Stimulated activated CD8-positive, alpha-beta memory T cell treated with anti-CD3 and anti-CD28 coated beads, Interleukin-15, amount 100 ng/mL, for 48 hours (primary cell): ENCODE results near the gene EPDR1.

Experiments
- DNase-seq, 2 donors: peaks; one replicate each; pipeline ENCODE4 v3.0.0-alpha.2; 2020; ENCODE audit warnings: low read depth in 2 of 2

EPDR1 gene

DNA sequence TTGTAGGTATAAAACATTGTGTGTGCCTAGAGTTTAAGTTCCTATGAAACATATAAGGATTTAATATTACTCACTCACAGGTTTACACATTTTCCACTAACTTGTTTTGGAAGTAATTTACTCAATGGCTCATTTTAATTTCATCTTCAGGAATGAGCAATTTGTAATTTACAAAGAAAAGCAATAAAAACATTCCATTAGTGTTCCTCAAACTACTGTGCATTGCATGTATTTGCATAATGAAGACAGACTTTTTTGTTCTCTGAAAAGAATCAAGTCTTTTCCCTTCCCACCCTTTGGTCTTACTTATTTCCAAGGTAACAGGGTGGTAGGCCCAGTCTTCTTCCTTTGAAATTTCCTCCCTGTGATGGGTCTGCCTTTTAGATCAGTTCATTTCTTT, 61.2 kb downstream of the EPDR1 start:
- DNase-seq: no peak

GRCh38 chr7:37982423-37982822, 62.0 kb downstream of the EPDR1 start:
- DNase-seq: no peak

DNA sequence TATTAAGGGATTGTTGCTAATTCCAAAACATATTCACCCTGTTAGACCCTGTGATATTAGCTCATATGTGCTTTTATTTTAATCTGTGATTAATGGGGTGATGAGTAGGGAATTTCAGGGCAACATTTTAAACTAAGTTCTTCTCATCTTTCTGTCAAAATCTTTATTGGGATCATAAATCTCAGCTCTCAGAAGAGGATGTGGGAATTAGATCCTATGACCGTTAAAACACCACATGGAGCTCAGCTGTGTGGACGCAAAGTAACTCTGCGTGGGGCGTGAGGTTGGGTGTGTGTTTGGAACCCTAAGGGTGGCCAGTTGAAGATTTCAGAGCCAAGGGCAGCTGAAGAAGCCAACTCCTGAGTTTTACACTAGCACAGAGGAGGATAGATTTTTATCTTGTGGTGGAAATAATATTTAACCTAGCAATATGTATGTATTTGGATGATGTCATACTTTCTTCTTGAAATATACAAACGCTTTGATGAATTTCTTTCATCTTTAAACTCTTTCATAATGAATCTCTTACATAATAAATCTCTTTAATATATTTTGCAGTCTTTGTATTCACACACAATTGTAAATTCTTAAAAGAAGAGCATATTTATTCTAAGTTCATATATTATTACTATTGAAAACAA, 64.4 kb downstream of the EPDR1 start:
- DNase-seq: no peak

- no peak for DNase-seq
These were observed 66.5 kb downstream of the EPDR1 start for GRCh38 chr7:37986908-37987330.

DNA sequence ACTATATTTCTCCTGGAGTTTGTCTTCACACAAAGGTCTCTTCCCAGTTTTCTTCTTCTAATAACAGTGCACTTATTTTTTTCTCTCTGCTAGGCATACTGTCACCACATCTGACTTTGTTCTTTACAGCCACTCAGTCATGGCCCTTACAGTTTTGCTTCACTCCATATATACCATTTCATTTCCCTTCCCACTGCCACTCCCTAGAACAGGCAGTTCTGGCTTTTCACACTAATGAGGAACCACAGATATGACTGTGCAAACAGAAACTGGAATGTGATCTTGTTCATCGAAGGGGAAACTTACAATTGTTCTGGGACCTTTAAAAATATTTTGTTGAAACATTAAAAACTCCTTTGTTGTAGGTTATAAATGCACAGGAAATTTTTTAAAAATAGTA, 67.3 kb downstream of the EPDR1 start:
- no peak for DNase-seq

DNA sequence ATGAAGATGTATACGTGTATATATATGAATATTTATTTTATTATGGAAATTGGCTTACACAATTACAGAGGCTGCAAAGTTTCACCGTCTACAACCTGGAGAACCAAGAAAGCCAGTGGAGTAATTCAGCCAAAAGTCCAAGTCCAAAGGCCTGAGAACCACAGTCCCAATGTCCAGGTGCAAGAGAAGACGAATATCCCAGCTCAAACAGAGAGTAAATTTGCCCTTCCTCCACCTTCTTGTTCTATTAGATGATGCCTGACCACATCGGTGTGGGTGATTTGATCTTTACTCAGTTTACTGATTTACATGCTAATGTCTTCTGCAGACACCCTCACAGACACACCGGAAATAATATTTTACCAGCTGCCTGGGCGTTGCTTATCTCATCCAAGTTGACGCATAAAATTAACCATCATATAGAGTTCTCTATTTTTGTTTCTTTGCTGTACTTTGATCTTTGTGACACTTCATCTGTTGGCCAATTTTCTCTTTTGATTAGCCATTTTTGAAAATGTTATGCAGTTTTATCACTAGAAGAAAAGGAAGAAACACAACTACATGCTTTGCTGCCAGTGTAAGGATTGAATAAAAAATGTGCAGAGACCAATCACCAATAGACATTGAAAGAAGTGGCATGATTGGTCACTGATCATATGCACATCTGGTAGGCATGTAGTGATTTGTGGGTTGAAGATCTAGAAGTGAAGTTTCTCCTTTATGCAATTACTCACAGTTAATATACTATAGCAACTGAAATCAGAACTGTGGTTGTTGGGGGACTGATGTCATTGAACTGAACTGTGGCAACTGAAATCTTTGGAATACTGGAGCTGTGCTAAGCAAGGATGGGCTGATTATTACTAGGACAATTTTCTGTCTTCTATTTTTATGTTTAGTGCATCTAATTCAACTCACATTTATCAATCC, 68.5 kb downstream of the EPDR1 start:
- DNase-seq: no peak

DNA sequence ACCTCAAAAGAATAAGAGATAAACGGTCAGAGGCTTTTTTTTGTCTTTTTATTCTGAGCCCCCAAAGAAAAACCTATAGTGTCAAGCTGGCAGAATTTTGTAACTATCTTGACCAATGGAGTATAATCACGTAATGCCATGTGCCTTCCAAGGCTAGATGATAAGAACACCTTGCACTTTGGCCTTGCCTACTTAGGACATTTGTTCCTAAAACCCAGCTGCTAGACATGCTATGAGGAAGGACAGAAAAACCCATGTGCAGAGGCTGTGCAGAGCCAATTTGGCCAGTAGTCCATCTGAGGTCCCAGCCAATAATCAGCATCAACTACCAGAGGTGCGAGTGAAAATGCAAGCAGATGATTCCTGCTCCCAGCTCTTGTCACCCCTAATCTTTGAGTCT, 69.9 kb downstream of the EPDR1 start:
- DNase-seq: no peak

DNA sequence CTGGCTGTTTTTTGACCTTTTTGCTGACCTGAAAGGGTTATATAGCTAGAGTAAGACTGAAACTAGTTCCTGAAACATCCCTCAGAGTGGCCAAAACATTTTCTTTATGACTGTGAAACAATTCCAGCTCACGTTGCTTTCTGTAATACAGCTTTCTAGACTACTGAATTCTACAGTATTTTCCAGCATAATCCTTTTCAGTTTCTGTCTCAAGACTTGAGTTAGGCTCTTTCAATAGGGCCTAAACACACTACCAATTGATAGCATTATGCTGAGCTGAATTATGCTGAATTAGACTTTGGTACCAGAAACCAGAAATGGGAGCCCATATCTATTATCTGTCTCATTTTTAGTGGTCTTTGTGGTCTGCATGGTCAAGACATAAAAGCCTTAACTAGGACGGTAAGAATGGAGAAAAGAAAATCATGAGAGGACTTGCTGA, 72.6 kb downstream of the EPDR1 start:
- DNase-seq: no peak

GRCh38 chr7:37999673-38000072, 79.2 kb downstream of the EPDR1 start:
- no peak for DNase-seq

DNA sequence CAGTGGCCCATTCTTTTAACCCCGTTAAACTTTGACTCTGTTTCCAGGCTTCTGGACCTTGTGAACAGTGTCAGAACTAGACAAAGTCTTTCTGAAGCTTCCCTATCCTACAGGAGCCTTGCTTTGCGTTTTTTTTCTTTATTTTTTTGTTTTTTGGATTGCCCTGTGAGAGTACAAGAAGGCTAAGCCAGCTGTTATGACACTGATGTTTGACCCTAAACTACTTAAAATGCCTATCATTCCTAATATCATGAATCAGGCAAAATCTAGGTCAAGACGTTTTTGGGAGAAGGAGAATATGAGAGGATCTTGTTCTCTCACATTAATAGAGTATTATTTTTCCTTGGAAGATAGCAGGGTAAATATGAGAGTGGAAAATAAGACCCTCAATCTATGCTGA, 79.8 kb downstream of the EPDR1 start:
- DNase-seq: no peak
